Thoracic aorta (tissue), 2 donors: Measurements from ENCODE around the gene PDE6B. TPM values are rescaled to one million over a fixed set of nuclear protein-coding genes. Genes with fewer than 3 reads are reported as not detected.
A peak's percentile ranks its signal among the peaks of the same experiment; 100 is the strongest.

Experiments used
- ATAC-seq: fragments of 150-250 bp; one replicate; pipeline ENCODE4 v1.8.0; 2017; ENCODE audit warnings: low read depth; ENCODE audit not compliant: insufficient number of reproducible peaks, low FRiP score
- DNase-seq: peaks from one replicate; pipeline ENCODE4 v3.0.0-alpha.2; 2020; ENCODE audit warnings: low spot score
- H3K27ac ChIP-seq, 2 donors: fragments of 200-600 bp; sonication (generic); 1 replicate in 1 of 2; 2 replicates in 1 of 2; pipeline ENCODE4 v1.5.1; 2016; ENCODE audit warnings: mild to moderate bottlenecking in 2 of 2, moderate library complexity in 2 of 2
- H3K27me3 ChIP-seq: fragments of 200-600 bp; sonication (generic); replicated peaks from 2 replicates; pipeline ENCODE4 v1.6.0; 2016; ENCODE audit warnings: mild to moderate bottlenecking; ENCODE audit not compliant: insufficient read depth
- H3K36me3 ChIP-seq: fragments of 200-600 bp; sonication (generic); one replicate; pipeline ENCODE4 v1.5.1; 2016
- H3K4me1 ChIP-seq, 2 donors: fragments of 200-600 bp; sonication (generic); 1 replicate in 1 of 2; 2 replicates in 1 of 2; pipeline versions ENCODE4 v1.5.1 to v1.6.0; 2016; ENCODE audit warnings: low read depth in 2 of 2, mild to moderate bottlenecking in 1 of 2; ENCODE audit not compliant: control insufficient read depth in 1 of 2
- H3K4me3 ChIP-seq: fragments of 200-600 bp; sonication (generic); 2 replicates; pipeline ENCODE4 v1.5.1; 2016; ENCODE audit warnings: mild to moderate bottlenecking
- H3K9me3 ChIP-seq: fragments of 200-600 bp; sonication (generic); 2 replicates; pipeline ENCODE4 v1.5.1; 2016
- CTCF ChIP-seq: fragments of 200-600 bp; sonication (generic); IDR thresholded peaks from one replicate; pipeline ENCODE4 v1.5.1; 2019; ENCODE audit warnings: antibody characterized with exemption
- total RNA-seq, 2 donors: library from RNA; depleted of rRNA; stranded (reverse); fragments of >200 nt; gene quantifications; one replicate each; pipeline versions ENCODE4 v1.1.0 to v1.2.3, GENCODE V29; 2016

Gene PDE6B
- total RNA-seq, 2 donors from 2014 or later, result 1.8 to 3.6 TPM

DNA sequence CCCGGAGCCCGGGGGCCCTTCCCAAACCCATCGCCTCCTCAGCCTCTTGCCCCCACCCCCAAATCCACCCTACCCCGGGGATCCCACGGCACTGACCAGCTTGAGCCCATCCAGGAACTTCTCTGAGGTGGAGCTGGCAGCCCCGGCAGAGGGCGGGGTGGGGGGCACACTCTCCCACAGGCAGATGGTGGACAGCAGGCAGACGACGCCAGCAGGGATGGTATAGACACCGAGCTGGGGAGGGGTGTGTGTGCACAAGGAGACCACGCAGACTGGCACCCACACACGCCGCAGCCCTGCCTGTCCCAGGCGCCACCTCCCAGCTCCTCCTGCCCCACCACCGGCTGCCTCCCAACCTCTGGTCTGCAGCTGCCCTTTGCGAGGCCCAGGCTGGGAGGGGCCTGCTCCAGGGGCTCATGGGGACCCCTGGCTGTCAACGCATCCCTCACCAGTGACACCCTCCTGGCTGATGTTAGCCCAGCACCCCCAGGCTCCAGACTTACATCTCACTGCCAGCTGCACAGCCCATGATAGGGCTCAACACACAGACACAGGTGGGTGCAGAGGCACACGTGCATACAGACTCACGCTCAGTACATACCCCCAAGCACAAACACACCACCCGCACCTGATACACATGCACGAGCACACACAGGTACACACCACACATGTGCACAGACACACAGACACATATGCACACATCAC lies 59.4 kb downstream of the PDE6B start:
- H3K27ac ChIP-seq, result no peak overlapping the region
- no peaks in the 10 kb centered on the region for H3K9me3 ChIP-seq
- H3K4me3 ChIP-seq, result no peak overlapping the region
- no peak for ATAC-seq
- peaks cover 13 to 30% of the 10 kb centered on the region in 2 donors for H3K4me1 ChIP-seq
- no peaks in the 10 kb centered on the region for H3K27me3 ChIP-seq
- no peak for DNase-seq
- TF ChIP-seq CTCF, result no peak
- H3K36me3 ChIP-seq, result no peaks in the 10 kb centered on the region

- no peak overlapping the region for H3K4me3 ChIP-seq
- DNase-seq (no peak), ATAC-seq (no peak)
- H3K4me1 ChIP-seq, result peaks cover 11 to 26% of the 10 kb centered on the region in 2 donors
- no peaks in the 10 kb centered on the region for H3K36me3 ChIP-seq
- H3K27me3 ChIP-seq, result no peaks in the 10 kb centered on the region
- TF ChIP-seq CTCF, result no peak
- H3K9me3 ChIP-seq, result no peaks in the 10 kb centered on the region
- H3K27ac ChIP-seq, result no peak overlapping the region
These were observed 60.5 kb downstream of the PDE6B start for GRCh38 chr4:685679-686412.

DNA sequence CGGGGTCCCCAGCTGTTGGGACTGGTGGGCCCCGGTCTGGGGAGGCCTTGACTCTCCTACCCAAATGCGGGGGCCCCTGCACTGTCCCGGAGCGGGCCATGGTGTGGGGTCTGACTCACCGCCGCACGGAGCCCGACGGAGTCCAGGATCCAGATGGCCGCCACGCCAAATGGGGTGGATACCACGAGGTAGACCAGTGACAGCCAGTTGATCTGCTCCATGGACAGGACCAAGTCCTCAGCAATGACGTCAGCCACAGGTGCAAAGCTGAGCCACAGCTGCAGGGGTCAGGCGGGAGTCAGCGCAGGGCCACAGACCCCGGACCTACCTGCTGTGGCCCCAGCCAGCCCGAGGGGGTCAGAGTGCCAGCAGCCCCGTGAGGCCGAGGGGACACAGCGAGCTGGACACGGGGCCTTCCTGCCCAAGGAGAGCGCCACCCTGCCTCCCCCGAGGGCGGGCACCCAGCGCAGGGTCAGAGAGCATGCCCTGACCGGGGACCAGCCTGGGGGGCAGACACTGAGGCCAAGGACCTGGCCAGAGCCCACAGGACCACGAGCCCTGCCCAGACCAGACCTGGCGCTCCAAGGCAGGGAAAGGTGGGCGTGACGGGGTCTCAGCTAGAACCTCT lies 61.2 kb downstream of the PDE6B start:
- Histone ChIP-seq H3K27me3 (no peaks in the 10 kb centered on the region), H3K4me1 (peaks cover 7 to 22% of the 10 kb centered on the region in 2 donors), H3K9me3 (no peaks in the 10 kb centered on the region), H3K27ac (no peak overlapping the region), H3K4me3 (no peak overlapping the region), H3K36me3 (no peaks in the 10 kb centered on the region)
- no peak for TF ChIP-seq CTCF
- DNase-seq, result no peak
- no peak for ATAC-seq

DNA sequence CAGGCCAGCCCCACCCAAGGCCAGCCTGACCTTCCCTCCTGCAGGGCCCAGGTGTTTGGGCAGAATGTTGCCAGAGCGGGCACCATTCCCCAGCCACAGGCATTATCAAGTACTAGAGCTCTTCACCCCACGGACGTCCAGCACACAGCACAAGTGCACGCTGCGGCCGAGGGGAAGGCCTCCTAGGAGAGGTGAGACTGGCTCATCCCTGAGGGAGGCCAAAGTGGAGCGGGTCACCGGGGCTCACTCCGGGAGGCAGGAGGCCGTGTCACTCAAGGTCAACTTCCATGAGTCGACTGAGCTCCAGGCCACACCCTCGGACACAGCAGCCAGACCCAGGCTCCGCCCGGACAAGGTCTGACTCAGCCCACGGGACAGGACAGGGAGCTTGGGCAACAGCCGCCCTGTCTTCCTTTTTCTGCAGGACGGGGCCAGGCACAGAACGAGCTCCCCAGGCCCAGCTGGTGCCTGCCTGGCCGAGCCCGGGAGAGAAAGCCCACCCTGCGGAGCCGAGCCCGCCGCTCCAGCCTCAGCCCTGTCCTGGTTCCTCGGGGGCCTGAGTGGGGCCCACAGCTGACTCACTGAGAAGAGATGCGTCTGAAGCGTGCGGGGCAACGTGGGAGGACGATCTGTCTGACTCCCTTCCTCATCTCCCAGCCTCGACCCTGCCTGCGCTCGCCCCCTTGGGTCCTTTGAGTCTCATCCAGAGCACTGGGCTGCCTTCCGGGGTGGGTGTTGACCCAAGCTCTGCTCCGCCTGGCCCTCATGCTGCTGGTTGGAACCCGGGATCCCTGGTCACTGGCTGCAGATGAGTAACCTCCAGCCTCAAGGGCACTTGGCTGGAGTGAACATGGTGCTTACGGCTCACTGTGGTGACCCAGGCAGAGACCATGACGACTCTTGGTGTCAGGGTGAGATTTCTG lies 61.9 kb downstream of the PDE6B start:
- DNase-seq (peak; percentile 70), ATAC-seq (peak; percentile 17)
- Histone ChIP-seq H3K4me3 (peak overlapping the region; percentile 75), H3K27me3 (no peaks in the 10 kb centered on the region), H3K4me1 (peaks cover 7 to 22% of the 10 kb centered on the region in 2 donors), H3K9me3 (no peaks in the 10 kb centered on the region), H3K27ac (peak overlapping the region in 1 of 2 donors; percentile 72), H3K36me3 (no peaks in the 10 kb centered on the region)
- TF ChIP-seq CTCF, result no peak
